ENCODE measurements around the gene CD3D.

- TF ChIP-seq, protein P1, sequence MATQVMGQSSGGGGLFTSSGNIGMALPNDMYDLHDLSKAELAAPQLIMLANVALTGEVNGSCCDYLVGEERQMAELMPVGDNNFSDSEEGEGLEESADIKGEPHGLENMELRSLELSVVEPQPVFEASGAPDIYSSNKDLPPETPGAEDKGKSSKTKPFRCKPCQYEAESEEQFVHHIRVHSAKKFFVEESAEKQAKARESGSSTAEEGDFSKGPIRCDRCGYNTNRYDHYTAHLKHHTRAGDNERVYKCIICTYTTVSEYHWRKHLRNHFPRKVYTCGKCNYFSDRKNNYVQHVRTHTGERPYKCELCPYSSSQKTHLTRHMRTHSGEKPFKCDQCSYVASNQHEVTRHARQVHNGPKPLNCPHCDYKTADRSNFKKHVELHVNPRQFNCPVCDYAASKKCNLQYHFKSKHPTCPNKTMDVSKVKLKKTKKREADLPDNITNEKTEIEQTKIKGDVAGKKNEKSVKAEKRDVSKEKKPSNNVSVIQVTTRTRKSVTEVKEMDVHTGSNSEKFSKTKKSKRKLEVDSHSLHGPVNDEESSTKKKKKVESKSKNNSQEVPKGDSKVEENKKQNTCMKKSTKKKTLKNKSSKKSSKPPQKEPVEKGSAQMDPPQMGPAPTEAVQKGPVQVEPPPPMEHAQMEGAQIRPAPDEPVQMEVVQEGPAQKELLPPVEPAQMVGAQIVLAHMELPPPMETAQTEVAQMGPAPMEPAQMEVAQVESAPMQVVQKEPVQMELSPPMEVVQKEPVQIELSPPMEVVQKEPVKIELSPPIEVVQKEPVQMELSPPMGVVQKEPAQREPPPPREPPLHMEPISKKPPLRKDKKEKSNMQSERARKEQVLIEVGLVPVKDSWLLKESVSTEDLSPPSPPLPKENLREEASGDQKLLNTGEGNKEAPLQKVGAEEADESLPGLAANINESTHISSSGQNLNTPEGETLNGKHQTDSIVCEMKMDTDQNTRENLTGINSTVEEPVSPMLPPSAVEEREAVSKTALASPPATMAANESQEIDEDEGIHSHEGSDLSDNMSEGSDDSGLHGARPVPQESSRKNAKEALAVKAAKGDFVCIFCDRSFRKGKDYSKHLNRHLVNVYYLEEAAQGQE (IDR thresholded peaks at IDR 0.05; ENCODE audit: insufficient read depth in 1 of 2, low read depth in 2 of 2, low read length in 2 of 2): no peak
- no peak for TF ChIP-seq TAF1 (IDR thresholded peaks at IDR 0.05; ENCODE audit: borderline replicate concordance, insufficient read depth, low read length)
- no peak for TF ChIP-seq POLR2AphosphoS5 (IDR thresholded peaks at IDR 0.05; ENCODE audit: low read depth, low read length)
Measured at GRCh38 chr11:118343981-118344515, 1.5 kb upstream of the CD3D start, which contains the start of gene CD3G.

Data from PFSK-1 (cell line).